GM12878 (cell line): ENCODE data around the gene HOXB3. TPM values are rescaled to one million over a fixed set of nuclear protein-coding genes. Genes with fewer than 3 reads are reported as not detected.

Source experiments
- CHD4 ChIP-seq: fragments of 200-600 bp; sonication (generic); IDR thresholded peaks from 2 replicates; pipeline ENCODE4 v1.6.1; 2016; ENCODE audit warnings: mild to moderate bottlenecking
- IRF3 ChIP-seq: fragments of 450-650 bp; IDR thresholded peaks from 2 replicates; pipeline ENCODE4 v1.6.1; 2014; ENCODE audit warnings: mild to moderate bottlenecking
- JUNB ChIP-seq: IDR thresholded peaks from 2 replicates; pipeline ENCODE4 v1.6.1; 2016; ENCODE audit warnings: antibody characterized with exemption, mild to moderate bottlenecking
- LARP7 ChIP-seq: fragments of 450-650 bp; IDR thresholded peaks from 2 replicates; pipeline ENCODE4 v1.6.1; 2017; ENCODE audit warnings: mild to moderate bottlenecking
- MAX ChIP-seq: IDR thresholded peaks from 2 replicates; pipeline ENCODE4 v1.6.1; 2012; ENCODE audit warnings: low read depth, low read length, improper control_type of control experiment
- NFYA ChIP-seq: IDR thresholded peaks from 2 replicates; pipeline ENCODE4 v1.6.1; 2011; ENCODE audit warnings: low read depth, mild to moderate bottlenecking, low read length, improper control_type of control experiment, borderline replicate concordance
- NKRF ChIP-seq: fragments of 450-650 bp; conservative IDR thresholded peaks from 2 replicates; pipeline ENCODE4 v1.6.1; 2017; ENCODE audit warnings: mild to moderate bottlenecking, moderate library complexity
- NR2F1 ChIP-seq: fragments of 450-650 bp; conservative IDR thresholded peaks from 2 replicates; pipeline ENCODE4 v1.6.1; 2017; ENCODE audit warnings: mild to moderate bottlenecking
- PRDM15 ChIP-seq: fragments of 450-650 bp; formaldehyde crosslinking; IDR thresholded peaks from 2 replicates; pipeline ENCODE4 v1.4.0; 2020; ENCODE audit warnings: mild to moderate bottlenecking, moderate library complexity
- RCOR1 ChIP-seq: conservative IDR thresholded peaks from 2 replicates; pipeline ENCODE4 v1.6.1; 2012; ENCODE audit warnings: low read depth, low read length, improper control_type of control experiment
- SMC3 ChIP-seq: IDR thresholded peaks from 2 replicates; pipeline ENCODE4 v1.6.1; 2011; ENCODE audit warnings: low read length, improper control_type of control experiment, borderline replicate concordance
- SPI1 ChIP-seq: IDR thresholded peaks from 2 replicates; pipeline ENCODE4 v1.6.1; 2011; ENCODE audit warnings: low read depth, mild to moderate bottlenecking, low read length, moderate library complexity, borderline replicate concordance; ENCODE audit not compliant: insufficient read depth
- TCF7 ChIP-seq: IDR thresholded peaks from 2 replicates; pipeline ENCODE4 v1.6.1; 2014; ENCODE audit warnings: antibody characterized with exemption, borderline replicate concordance
- USF2 ChIP-seq: IDR thresholded peaks from 2 replicates; pipeline ENCODE4 v1.6.1; 2011; ENCODE audit warnings: low read depth, low read length, improper control_type of control experiment, borderline replicate concordance
- WRNIP1 ChIP-seq: IDR thresholded peaks from 2 replicates; pipeline ENCODE4 v1.6.1; 2011; ENCODE audit warnings: low read depth, low read length, improper control_type of control experiment, borderline replicate concordance
- ZBTB40 ChIP-seq: fragments of 450-650 bp; IDR thresholded peaks from 2 replicates; pipeline ENCODE4 v1.6.1; 2016; ENCODE audit warnings: mild to moderate bottlenecking, moderate library complexity, borderline replicate concordance
- ZNF207 ChIP-seq: fragments of 450-650 bp; IDR thresholded peaks from 2 replicates; pipeline ENCODE4 v1.6.1; 2014; ENCODE audit warnings: antibody characterized with exemption, mild to moderate bottlenecking, borderline replicate concordance
- ZNF24 ChIP-seq: fragments of 450-650 bp; IDR thresholded peaks from 2 replicates; pipeline ENCODE4 v1.6.1; 2017; ENCODE audit warnings: antibody characterized with exemption, mild to moderate bottlenecking
- ZSCAN29 ChIP-seq: fragments of 450-650 bp; IDR thresholded peaks from 2 replicates; pipeline ENCODE4 v1.6.1; 2017; ENCODE audit warnings: mild to moderate bottlenecking, moderate library complexity
- polyA plus RNA-seq, 11 experiments: library from polyadenylated mRNA; depleted of rRNA in 4 of 11; unstranded in 6 of 11; stranded (reverse) in 5 of 11; fragments of >200 nt; fragmentation: Nextera tagmentation in 4 of 11; fragmentation: Illumina TruSeq in 1 of 11; extraction: Ambion mirVana in 4 of 11; extraction: Trizol in 1 of 11; gene quantifications; 1 replicate in 1 of 11; 2 replicates in 10 of 11; pipeline versions ENCODE4 v1.2.1 to v1.2.3, GENCODE V29; 2011 to 2016; ENCODE audit warnings: inconsistent platforms in 2 of 11, missing spikeins in 2 of 11, low read depth in 1 of 11
- total RNA-seq, 4 experiments: library from RNA; depleted of rRNA in 3 of 4; stranded (reverse); fragments of >200 nt in 3 of 4; fragmentation: Illumina TruSeq in 1 of 4; extraction: Trizol in 1 of 4; gene quantifications; 2 replicates each; pipeline versions ENCODE4 v1.2.1 to v1.2.3, GENCODE V29; 2013 to 2021

Gene HOXB3
- total and polyA plus RNA-seq, 10 of the 15 experiments (the other 5 are each of a cell fraction or from before 2014, with no cell fraction given) = 0.19 to 7.7 (median 2.9) TPM

- no peak for TF ChIP-seq PRDM15 (CRISPR knock-in tag)
- no peak for TF ChIP-seq SMC3
- no peak for TF ChIP-seq IRF3
- no peak for TF ChIP-seq CHD4
- no peak for TF ChIP-seq WRNIP1
- TF ChIP-seq ZSCAN29 = no peak
- no peak for TF ChIP-seq NKRF
- no peak for TF ChIP-seq ZNF24
- peak; percentile 8; the same call in 1 of the 2 replicates for TF ChIP-seq LARP7
- peak; percentile 37; the same call in 1 of the 2 replicates for TF ChIP-seq ZBTB40
- no peak for TF ChIP-seq ZNF207
- no peak for TF ChIP-seq TCF7
- no peak for TF ChIP-seq NFYA
- TF ChIP-seq JUNB = no peak
- TF ChIP-seq SPI1 = no peak
- TF ChIP-seq NR2F1 = no peak
- no peak for TF ChIP-seq USF2
- TF ChIP-seq MAX = no peak
- no peak for TF ChIP-seq RCOR1
Observed at GRCh38 chr17:48542114-48542656, 47.9 kb downstream of the HOXB3 start (continued).
